IPS-NIHi7 (cell line): ENCODE results near the gene TBCA.
"Not testable (repeated sequence)": the region's sequence is repeated elsewhere in the genome, so short reads cannot be mapped to it uniquely, and the experiment has no call there.

ENCODE experiments used
- DNase-seq: peaks from one replicate; pipeline ENCODE4 v3.0.0; 2012; ENCODE audit warnings: mixed read lengths; ENCODE audit errors: extremely low spot score

TBCA gene

DNA sequence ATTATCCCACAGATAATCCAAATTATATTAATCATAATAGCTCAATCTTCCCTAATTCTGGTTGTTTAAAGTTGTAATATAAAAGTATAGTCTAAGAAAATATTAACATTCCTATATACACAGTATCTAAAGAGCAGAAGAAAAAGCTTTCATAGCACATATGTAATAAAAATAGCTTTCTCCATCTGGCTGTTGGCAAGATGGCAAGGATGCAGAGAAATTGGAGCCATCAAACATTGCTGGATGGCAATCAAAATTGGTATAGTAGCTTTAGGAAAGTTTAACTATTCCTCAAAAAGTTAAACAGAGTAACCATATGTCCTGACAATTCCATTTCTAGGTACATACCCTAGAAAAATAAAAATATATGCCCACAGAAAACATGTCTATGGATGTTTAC lies 66.8 kb downstream of the TBCA start:
- DNase-seq, result no peak

- DNase-seq, result no peak
Measured at GRCh38 chr5:77707791-77708190, 68.3 kb downstream of the TBCA start.

DNA sequence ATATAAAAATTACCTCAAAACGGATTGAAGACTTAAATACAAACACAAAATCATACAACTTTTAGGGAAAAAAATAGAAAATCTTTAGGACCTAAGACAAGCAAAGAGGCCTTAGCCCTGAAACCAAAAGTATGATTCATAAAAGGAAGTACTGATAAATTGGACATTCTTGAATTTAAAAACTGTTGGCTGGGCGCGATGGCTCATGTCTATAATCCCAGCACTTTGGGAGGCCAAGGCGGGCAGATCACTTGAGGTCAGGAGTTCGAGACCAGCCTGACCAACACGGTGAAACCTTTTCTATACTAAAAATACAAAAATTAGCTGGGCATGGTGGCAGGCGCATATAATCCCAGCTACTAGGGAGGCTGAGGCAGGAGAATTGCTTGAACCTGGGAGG lies 76.6 kb downstream of the TBCA start:
- DNase-seq, result not testable (repeated sequence)

GRCh38 chr5:77698920-77699319 lies 77.2 kb downstream of the TBCA start:
- DNase-seq, result no peak

DNA sequence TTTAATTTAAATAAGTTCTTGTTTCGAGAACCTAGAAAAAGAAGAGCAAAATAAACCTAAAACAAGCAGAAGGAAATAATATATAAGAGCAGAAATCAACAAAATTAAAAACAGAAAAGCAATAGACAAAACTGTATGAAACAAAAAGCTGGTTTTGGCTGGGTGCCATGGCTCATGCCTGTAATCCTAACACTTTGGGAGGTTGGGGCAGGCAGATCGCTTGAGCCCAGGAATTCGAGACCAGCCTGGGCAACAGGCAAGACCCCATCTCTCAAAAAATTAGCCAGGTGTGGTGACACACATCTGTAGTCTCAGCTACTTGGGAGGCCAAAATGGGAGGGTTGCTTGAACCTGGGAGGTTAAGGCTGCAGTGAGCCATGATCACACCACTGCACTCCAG lies 78.4 kb downstream of the TBCA start:
- no peak for DNase-seq

GRCh38 chr5:77696120-77696519 lies 80.0 kb downstream of the TBCA start:
- no peak for DNase-seq

- DNase-seq, result no peak
Measured at GRCh38 chr5:77693913-77694312, 82.2 kb downstream of the TBCA start.

DNA sequence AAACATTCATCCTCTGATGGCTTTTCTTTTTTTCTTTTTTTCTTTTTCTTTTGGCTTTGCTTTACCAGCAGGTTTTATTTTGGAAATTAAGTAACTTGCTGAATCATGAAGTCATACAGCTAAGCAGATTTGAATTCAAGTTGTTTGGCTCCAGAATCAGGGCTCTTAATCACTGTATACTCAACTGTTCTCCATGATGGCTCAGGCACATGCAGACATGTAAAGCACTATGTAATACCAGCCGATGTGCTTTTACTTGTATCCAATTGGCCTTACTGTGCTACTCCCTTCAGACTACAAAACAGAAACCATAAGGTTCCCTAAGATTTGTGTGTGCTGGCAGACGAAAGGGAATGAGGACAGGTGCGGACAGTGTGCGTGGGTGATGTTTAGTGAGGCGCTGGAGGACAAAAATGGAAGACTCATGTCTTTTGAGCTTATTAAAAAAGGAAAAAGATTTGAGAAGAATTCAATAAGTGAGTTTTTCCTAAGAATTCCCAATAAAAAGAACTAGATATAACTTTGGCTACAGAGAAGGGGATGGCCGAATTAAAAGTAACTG lies 92.9 kb downstream of the TBCA start:
- no peak for DNase-seq

DNA sequence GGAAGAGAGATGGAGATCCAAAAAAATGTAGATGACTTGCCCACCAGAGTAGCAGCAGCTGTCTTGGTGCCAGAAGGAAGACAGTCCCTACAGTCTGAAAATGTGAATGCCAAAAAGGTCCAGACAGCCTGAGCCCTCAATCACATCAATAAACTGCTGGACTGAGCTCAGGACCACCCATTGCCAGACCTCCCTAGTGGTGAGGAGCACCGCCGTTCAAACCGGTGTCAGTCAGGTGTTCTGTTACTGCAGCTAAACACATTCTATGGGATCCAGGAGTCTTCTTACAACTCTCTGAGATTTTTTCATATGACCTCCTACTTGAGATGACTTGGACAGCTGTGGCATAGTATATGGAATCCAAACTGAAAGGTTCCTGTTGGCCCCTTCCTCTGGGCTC lies 105.6 kb downstream of the TBCA start:
- DNase-seq, result no peak

- DNase-seq, result no peak
Measured at GRCh38 chr5:77669677-77670076, 106.5 kb downstream of the TBCA start.

DNA sequence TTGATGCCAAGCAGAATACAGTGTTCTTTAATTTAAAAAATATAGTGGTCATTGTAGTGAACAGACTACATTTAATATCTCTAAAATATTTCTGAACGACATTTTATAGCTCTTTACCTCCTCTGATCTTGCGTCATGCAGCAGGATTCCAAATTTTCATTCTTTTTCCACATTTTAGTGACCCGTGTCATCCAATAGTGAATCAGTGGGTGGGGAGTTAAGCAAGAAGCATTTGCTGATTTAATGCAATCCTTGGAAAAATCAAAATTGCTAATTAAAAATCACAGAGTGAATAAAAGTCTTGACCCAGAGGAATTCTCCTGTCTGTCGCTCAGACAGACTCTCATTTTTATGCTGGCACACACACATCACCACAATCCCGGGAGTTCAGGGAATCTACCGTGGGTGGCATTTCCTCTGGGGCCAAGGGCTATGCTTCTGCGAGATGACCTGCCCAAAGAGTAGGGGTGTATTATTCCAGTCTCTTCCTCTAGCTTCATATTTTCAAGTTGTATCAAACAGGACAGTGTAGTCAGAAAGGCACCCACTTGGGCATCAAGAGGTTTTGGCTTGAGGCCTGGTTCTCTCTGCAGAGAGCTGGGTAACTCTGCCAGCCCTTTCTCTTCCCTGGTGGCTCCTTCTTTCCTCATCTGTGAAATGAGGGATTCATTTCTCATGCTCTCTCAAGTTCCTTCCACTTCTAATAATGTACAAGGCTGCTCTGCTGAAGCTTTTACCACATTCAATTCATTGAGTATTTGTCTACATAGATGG lies 112.9 kb downstream of the TBCA start:
- no peak for DNase-seq

- no peak for DNase-seq
Measured at GRCh38 chr5:77662635-77663034, 113.5 kb downstream of the TBCA start.

DNA sequence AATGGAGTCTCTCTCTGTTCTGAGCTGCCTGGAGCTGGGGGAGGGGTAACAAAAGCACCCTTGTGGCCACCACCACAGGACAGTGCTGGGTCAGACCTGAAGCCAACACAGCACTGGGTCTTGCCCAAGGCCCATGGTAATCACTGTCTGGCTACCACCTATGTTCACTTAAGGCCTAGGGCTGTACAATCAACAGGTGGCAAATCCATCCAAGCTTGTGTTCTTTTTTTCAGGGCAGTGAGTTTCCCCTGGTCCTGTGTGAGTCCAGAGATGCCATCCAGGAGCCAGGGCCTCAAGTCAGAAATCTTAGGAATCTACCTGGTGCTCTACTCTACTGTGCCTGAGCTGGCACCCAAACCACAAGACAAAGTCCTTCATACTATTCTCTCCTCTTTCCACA lies 117.5 kb downstream of the TBCA start:
- DNase-seq, result no peak

DNA sequence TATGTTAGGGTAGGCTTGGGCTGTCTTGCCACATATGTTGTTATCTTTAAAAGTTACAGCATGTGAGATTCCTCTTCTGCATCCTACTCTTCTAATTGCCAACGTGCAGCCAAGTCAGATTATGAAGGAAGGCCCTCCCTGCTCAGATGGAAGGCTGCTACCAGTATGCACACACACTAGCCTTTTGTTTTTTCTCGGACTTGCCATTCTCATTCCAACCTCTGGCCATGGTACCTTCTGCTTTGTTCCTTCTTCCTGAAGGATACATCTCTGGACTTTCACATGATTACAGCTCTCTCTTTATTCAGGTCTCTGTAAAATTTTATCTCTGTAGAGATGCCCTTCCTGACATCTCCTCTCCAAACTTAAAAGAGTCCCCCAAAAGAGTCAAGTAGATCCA lies 124.8 kb downstream of the TBCA start:
- DNase-seq, result no peak

DNA sequence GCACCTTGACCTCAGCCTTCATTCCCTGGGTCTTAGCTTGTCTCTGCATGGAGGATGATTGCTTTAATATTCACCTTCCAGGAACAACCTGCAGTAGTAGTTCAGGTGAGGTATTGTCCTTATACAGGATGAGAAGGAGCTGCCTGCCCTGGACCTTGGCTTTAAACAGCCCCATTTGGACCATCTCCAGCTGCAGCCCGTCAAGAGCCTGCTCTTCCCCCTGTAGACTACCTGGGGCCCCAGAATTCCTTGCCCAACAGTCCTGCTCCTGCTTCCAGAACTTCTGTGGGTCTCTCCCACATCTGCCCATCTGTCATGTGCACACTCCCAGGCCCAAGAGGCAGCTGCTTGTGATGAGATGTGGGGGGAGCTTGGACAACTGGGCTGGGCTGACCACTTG lies 125.5 kb downstream of the TBCA start:
- no peak for DNase-seq

GRCh38 chr5:77649776-77650175 lies 126.4 kb downstream of the TBCA start:
- no peak for DNase-seq

DNA sequence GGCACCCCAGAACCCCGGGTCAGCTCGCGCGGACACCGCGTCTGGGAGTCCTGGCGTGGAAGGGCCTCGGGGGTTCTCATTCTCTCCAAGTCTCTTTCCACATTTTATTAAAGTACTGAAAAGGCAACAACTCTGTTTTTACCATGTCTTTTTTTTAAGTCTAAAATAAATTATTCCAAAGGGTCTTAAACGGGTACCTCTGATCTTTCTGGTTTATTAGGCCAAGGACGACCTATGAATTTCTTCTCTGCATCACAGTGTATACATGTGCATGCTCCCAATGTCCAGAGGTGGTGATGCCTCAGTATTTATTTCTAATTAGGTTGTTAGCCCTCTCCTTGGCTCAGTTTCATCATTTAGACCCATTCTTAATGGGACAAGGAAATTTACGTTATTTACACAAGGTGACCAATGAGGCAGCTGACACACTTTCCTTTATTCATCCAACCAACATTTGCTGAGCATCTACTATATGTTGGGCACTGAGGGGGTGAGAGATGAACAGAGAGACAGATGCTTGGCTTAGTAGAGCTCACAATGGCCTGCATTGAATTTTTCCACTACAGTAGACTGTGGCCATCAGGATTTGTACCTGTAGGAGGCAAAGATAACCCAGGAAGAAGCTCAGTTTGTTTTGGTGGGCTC lies 130.0 kb downstream of the TBCA start:
- no peak for DNase-seq

- peak; percentile 89 for DNase-seq
Measured at GRCh38 chr5:77645158-77645994, 130.8 kb downstream of the TBCA start.

- DNase-seq, result peak; percentile 39
Measured at GRCh38 chr5:77644371-77645157, 131.6 kb downstream of the TBCA start.

- no peak for DNase-seq
Measured at GRCh38 chr5:77643654-77644370, 132.3 kb downstream of the TBCA start.
